Activated B cell treated with CpG ODN at 0.5 μM for 24 hours (primary cell): ENCODE results near the gene RBM38. TPM values are rescaled to one million over a fixed set of nuclear protein-coding genes. Genes with fewer than 3 reads are reported as not detected.

Experiments
- ATAC-seq: fragments of 200-7000 bp; cut with Tn5 transposase; one replicate; pipeline ENCODE4 v1.10.0; 2021; ENCODE audit warnings: low read depth, mild to moderate bottlenecking, moderate library complexity
- CTCF ChIA-PET: fragments of 350-600 bp; sonication (Branson Sonifier 250); formaldehyde crosslinking; loops from one replicate; lab custom pipeline; 2021; ENCODE audit warnings: antibody characterized with exemption; lab: Charles Lee
- POLR2A ChIA-PET: fragments of 350-600 bp; sonication (Branson Sonifier 250); formaldehyde crosslinking; loops from one replicate; lab custom pipeline; 2021; ENCODE audit warnings: antibody characterized with exemption; lab: Charles Lee
- DNase-seq: peaks from one replicate; pipeline ENCODE4 v3.0.0; 2022
- H3K27ac Mint-ChIP-seq: one replicate; pipeline ENCODE4 v1.8.0; 2020; ENCODE audit warnings: mixed read lengths
- H3K27me3 Mint-ChIP-seq: one replicate; pipeline ENCODE4 v1.8.0; 2021; ENCODE audit warnings: mixed read lengths
- H3K36me3 Mint-ChIP-seq: one replicate; pipeline ENCODE4 v1.8.0; 2021; ENCODE audit warnings: low read depth, mixed read lengths
- H3K4me1 Mint-ChIP-seq: one replicate; pipeline ENCODE4 v1.8.0; 2021; ENCODE audit warnings: mixed read lengths
- H3K4me3 Mint-ChIP-seq: one replicate; pipeline ENCODE4 v1.8.0; 2020; ENCODE audit warnings: mild to moderate bottlenecking, mixed read lengths
- H3K9me3 Mint-ChIP-seq: one replicate; pipeline ENCODE4 v1.8.0; 2020; ENCODE audit warnings: mixed read lengths
- CTCF ChIP-seq: fragments of 200-600 bp; IDR thresholded peaks from one replicate; pipeline ENCODE4 v1.8.0; 2022; ENCODE audit warnings: antibody characterized with exemption, mild to moderate bottlenecking
- intact Hi-C: fragments of 100-400 bp; cut with micrococcal nuclease; formaldehyde crosslinking; loops from one replicate; pipeline ENCODE4 v1.15.1; 2024
- total RNA-seq: library from RNA; stranded (reverse); gene quantifications from 2 replicates; pipeline ENCODE4 v1.2.3, GENCODE V29; 2022

Gene RBM38
- total RNA-seq, 1 donor from 2014 or later: 69.6 TPM

- no peaks in the 10 kb centered on the region for H3K27me3 Mint-ChIP-seq
- DNase-seq (no peak), ATAC-seq (peak; percentile 20)
- CTCF ChIA-PET: interaction anchor here (1.3 to 4.4 kb wide), 6 partner anchors 14 to 62 kb away, joined by 3 to 36 read pairs (median 7); no protein-coding TSS in a partner anchor
- H3K4me1 Mint-ChIP-seq: peaks cover 76% of the 10 kb centered on the region
- H3K27ac Mint-ChIP-seq: peak overlapping the region; percentile 84
- H3K4me3 Mint-ChIP-seq: peak overlapping the region; percentile 59
- intact Hi-C loops: loop anchor here (1.0 to 2.0 kb wide), 7 partner anchors 15 to 185 kb away; no protein-coding TSS in a partner anchor
- POLR2A ChIA-PET: interaction anchor here (0.6 to 8.4 kb wide), 13 partner anchors 9 to 248 kb away, joined by 3 to 112 read pairs (median 7); partner anchors contain the start of gene RBM38
- H3K9me3 Mint-ChIP-seq: no peaks in the 10 kb centered on the region
- no peaks in the 10 kb centered on the region for H3K36me3 Mint-ChIP-seq
- no peak for TF ChIP-seq CTCF
Observed at GRCh38 chr20:57433657-57434389, 42.6 kb downstream of the RBM38 start.

- no peaks in the 10 kb centered on the region for H3K9me3 Mint-ChIP-seq
- POLR2A ChIA-PET: interaction anchor here (0.5 to 8.4 kb wide), 7 partner anchors 10 to 65 kb away, joined by 3 to 112 read pairs (median 6); partner anchors contain the start of gene RBM38
- H3K27me3 Mint-ChIP-seq: no peaks in the 10 kb centered on the region
- CTCF ChIA-PET: interaction anchor here (1.2 to 4.4 kb wide), 7 partner anchors 14 to 59 kb away, joined by 3 to 36 read pairs (median 3); no protein-coding TSS in a partner anchor
- H3K4me1 Mint-ChIP-seq: peaks cover 72% of the 10 kb centered on the region
- TF ChIP-seq CTCF: no peak
- ATAC-seq (no peak), DNase-seq (no peak)
- intact Hi-C loops: no loop called here
- H3K27ac Mint-ChIP-seq: peak overlapping the region; percentile 84
- H3K4me3 Mint-ChIP-seq: no peak overlapping the region
- H3K36me3 Mint-ChIP-seq: no peaks in the 10 kb centered on the region
Observed at GRCh38 chr20:57434390-57434700, 43.1 kb downstream of the RBM38 start.

GRCh38 chr20:57435105-57435497 is 43.9 kb downstream of the RBM38 start:
- Mint-ChIP-seq H3K9me3 (no peaks in the 10 kb centered on the region), H3K4me1 (peaks cover 66% of the 10 kb centered on the region), H3K27me3 (no peaks in the 10 kb centered on the region), H3K27ac (no peak overlapping the region), H3K4me3 (peak overlapping the region; percentile 38), H3K36me3 (no peaks in the 10 kb centered on the region)
- ATAC-seq (no peak), DNase-seq (no peak)
- TF ChIP-seq CTCF: no peak
- ChIA-PET CTCF (interaction anchor here (0.6 to 4.4 kb wide), 12 partner anchors 11 to 162 kb away, joined by 3 to 36 read pairs (median 3); no protein-coding TSS in a partner anchor), POLR2A (interaction anchor here (0.7 to 8.4 kb wide), 5 partner anchors 9 to 43 kb away, joined by 3 to 112 read pairs (median 4); partner anchors contain the start of gene RBM38)
- intact Hi-C loops: loop anchor here (1.0 kb wide), 1 partner anchor 54 kb away; no protein-coding TSS in a partner anchor

GRCh38 chr20:57435498-57436222 is 44.5 kb downstream of the RBM38 start:
- CTCF ChIA-PET: interaction anchor here (0.6 to 4.4 kb wide), 11 partner anchors 10 to 161 kb away, joined by 3 to 36 read pairs (median 3); no protein-coding TSS in a partner anchor
- Mint-ChIP-seq H3K9me3 (no peaks in the 10 kb centered on the region), H3K4me1 (peaks cover 64% of the 10 kb centered on the region), H3K27ac (no peak overlapping the region), H3K4me3 (peak overlapping the region; percentile 38), H3K27me3 (no peaks in the 10 kb centered on the region), H3K36me3 (no peaks in the 10 kb centered on the region)
- DNase-seq (no peak), ATAC-seq (peak; percentile 37)
- intact Hi-C loops: loop anchor here (1.0 kb wide), 1 partner anchor 54 kb away; no protein-coding TSS in a partner anchor
- POLR2A ChIA-PET: interaction anchor here (0.5 to 8.4 kb wide), 6 partner anchors 12 to 44 kb away, joined by 3 to 112 read pairs (median 4); partner anchors contain the start of gene RBM38
- TF ChIP-seq CTCF: no peak
